LNCAP (cell line): ENCODE measurements around the gene HAGHL.

Experiments
- CTCF ChIP-seq: fragments of 450-650 bp; IDR thresholded peaks from 2 replicates; pipeline ENCODE4 v1.5.1; 2017; ENCODE audit warnings: mild to moderate bottlenecking

Gene HAGHL

DNA sequence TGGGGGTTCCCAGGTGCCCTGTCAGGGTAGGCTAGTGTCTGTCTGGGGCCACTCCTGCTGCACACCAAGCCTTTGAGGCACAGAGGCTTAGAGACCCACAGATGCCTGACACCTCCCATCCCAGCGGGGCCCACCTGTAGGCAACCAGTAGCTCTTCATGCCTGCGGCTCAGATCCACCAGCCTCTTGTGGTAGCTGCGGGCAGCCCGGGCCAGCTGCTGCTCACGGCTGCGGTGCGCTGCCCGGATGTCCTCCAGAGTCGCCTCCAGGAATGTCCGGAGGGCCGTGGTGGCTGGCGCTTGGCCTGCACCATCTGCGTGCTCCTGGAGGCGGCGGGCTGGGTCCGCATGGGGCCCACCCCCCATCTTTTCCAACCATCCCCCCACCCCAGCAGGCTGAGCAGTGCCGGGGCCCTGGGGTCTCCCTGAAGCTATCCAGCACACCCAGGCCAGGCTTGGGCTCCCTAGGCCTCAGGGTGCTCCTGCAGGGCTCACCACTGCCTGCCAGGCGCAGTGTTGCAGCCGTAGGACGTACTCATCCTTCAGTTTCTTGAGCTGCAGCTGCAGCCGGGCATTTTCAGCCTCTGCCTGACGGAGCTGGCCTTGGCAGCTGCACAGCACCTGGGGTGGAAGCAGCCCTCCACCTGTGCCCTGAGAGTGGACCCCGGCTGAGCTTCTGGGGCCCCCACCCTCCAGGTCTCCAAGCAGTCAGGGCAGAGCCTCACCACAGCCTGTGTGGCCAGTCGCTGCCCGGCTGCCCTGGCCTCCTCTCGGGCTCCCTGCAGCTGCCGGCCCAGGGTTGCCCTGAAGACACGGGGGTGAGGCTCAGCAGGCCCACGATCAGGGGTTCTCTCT, 2.5 kb upstream of the HAGHL start:
- TF ChIP-seq CTCF: no peak

DNA sequence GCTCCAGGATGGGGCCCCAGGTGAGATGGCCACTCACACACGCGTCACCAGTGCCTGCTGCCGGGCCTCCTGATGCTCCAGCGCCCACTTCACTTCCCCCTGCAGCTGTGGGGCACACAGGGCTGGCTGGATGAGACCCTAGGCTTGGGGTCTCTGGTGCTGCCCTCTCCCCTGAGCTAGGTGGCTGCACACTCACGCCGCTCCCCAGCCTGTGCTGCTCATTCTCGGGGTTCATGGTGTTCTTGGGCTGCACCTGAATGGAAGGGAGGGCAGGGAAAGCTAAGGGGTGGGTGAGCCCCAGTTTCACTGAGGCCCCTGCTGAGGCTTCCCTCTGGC, 1.9 kb upstream of the HAGHL start:
- no peak for TF ChIP-seq CTCF

GRCh38 chr16:725463-726187, 1.3 kb upstream of the HAGHL start:
- TF ChIP-seq CTCF: no peak

- TF ChIP-seq CTCF: no peak
These were observed 793 bp upstream of the HAGHL start for GRCh38 chr16:726188-726437.

DNA sequence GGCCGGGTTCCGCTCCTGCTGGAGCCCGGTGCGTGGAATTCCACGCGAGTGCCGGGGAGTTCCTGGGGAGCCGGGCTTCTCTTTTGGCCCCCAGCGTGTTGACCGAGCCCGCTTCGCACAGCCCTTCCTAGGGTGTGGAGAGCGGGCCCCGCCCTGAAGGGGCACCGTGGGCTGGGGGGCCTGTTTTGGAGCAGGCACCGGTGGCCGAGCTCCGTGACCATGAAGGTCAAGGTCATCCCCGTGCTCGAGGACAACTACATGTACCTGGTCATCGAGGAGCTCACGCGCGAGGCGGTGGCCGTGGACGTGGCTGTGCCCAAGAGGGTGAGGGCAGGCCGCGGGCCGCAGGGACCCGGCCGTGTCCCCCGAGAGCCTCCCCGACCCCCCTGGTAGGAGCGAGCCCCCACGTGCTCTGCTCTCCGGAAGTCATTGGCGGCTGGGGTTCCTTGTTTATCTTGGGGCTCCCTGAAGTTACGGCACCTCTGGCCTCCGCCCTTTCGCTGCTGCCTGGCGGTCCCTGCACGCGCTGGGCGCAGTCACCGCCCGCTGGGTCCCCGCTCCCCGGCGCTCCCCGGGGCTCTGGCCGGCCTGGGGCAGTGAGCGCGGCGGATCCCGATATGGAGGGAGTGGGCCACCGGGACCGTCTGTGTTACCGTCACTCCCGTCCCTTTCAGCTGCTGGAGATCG, 528 bp downstream of the HAGHL start:
- no peak for TF ChIP-seq CTCF

GRCh38 chr16:728131-728889, 1.4 kb downstream of the HAGHL start:
- TF ChIP-seq CTCF: no peak
